ENCODE results near the gene MYOZ2. TPM values are rescaled to one million over a fixed set of nuclear protein-coding genes. Genes with fewer than 3 reads are reported as not detected.
"Not testable (repeated sequence)": the region's sequence is repeated elsewhere in the genome, so short reads cannot be mapped to it uniquely, and the experiment has no call there.

MYOZ2 gene
- total RNA-seq, 1 experiment from 2014 or later: 1.6 TPM

- no peak overlapping the region for H3K4me3 ChIP-seq
- H3K27ac ChIP-seq: no peak overlapping the region
- H3K27me3 ChIP-seq: no peaks in the 10 kb centered on the region
- no peaks in the 10 kb centered on the region for H3K36me3 ChIP-seq
- no peaks in the 10 kb centered on the region for H3K9me3 ChIP-seq (replicated peaks)
- peaks cover 16% of the 10 kb centered on the region for H3K4me1 ChIP-seq
- DNase-seq: no peak
Measured at GRCh38 chr4:119142833-119143232, 7.2 kb downstream of the MYOZ2 start.

GRCh38 chr4:119143341-119143740, 7.7 kb downstream of the MYOZ2 start:
- not testable (repeated sequence) for H3K9me3 ChIP-seq (replicated peaks); H3K36me3 ChIP-seq; H3K4me3 ChIP-seq; H3K27me3 ChIP-seq; H3K27ac ChIP-seq
- H3K4me1 ChIP-seq: peaks cover 10% of the 10 kb centered on the region
- DNase-seq: peak; percentile 63 to 76

- H3K4me3 ChIP-seq: no peak overlapping the region
- H3K36me3 ChIP-seq: no peaks in the 10 kb centered on the region
- no peaks in the 10 kb centered on the region for H3K4me1 ChIP-seq
- no peak for DNase-seq
- H3K27me3 ChIP-seq: no peaks in the 10 kb centered on the region
- H3K9me3 ChIP-seq (replicated peaks): no peaks in the 10 kb centered on the region
- H3K27ac ChIP-seq: no peak overlapping the region
Measured at GRCh38 chr4:119149110-119149509, 13.5 kb downstream of the MYOZ2 start.

- no peak for DNase-seq
- no peaks in the 10 kb centered on the region for H3K27me3 ChIP-seq
- no peaks in the 10 kb centered on the region for H3K4me1 ChIP-seq
Measured at GRCh38 chr4:119151161-119151560, 15.5 kb downstream of the MYOZ2 start.

GRCh38 chr4:119152741-119153140, 17.1 kb downstream of the MYOZ2 start:
- Histone ChIP-seq H3K27ac (no peak overlapping the region), H3K9me3 (replicated peaks) (no peaks in the 10 kb centered on the region), H3K36me3 (no peaks in the 10 kb centered on the region), H3K4me1 (no peaks in the 10 kb centered on the region), H3K4me3 (no peak overlapping the region), H3K27me3 (no peaks in the 10 kb centered on the region)
- no peak for DNase-seq

More at GRCh38 chr4:119151161-119151560, 15.5 kb downstream of the MYOZ2 start:
- H3K4me3 ChIP-seq: no peak overlapping the region
- no peak overlapping the region for H3K27ac ChIP-seq
- H3K9me3 ChIP-seq (replicated peaks): no peaks in the 10 kb centered on the region
- no peaks in the 10 kb centered on the region for H3K36me3 ChIP-seq

- Histone ChIP-seq H3K27me3 (no peaks in the 10 kb centered on the region), H3K36me3 (no peaks in the 10 kb centered on the region), H3K4me1 (peaks cover 10% of the 10 kb centered on the region), H3K4me3 (no peak overlapping the region), H3K9me3 (replicated peaks) (no peaks in the 10 kb centered on the region), H3K27ac (no peak overlapping the region)
- DNase-seq: no peak
Measured at GRCh38 chr4:119162174-119162573, 26.5 kb downstream of the MYOZ2 start.

GRCh38 chr4:119165767-119166166, 30.1 kb downstream of the MYOZ2 start:
- no peak for DNase-seq
- Histone ChIP-seq H3K9me3 (replicated peaks) (0 out of 2 replicates have a peak, but pooled peaks cover 3% of the 10 kb centered on the region), H3K36me3 (no peaks in the 10 kb centered on the region), H3K4me1 (peaks cover 10% of the 10 kb centered on the region), H3K27me3 (no peaks in the 10 kb centered on the region), H3K4me3 (no peak overlapping the region), H3K27ac (no peak overlapping the region)

GRCh38 chr4:119170195-119170594, 34.6 kb downstream of the MYOZ2 start:
- no peaks in the 10 kb centered on the region for H3K36me3 ChIP-seq
- no peak overlapping the region for H3K4me3 ChIP-seq
- no peak for DNase-seq
- no peak overlapping the region for H3K27ac ChIP-seq
- H3K4me1 ChIP-seq: no peaks in the 10 kb centered on the region
- 0 out of 2 replicates have a peak, but pooled peaks cover 3% of the 10 kb centered on the region for H3K9me3 ChIP-seq (replicated peaks)
- H3K27me3 ChIP-seq: no peaks in the 10 kb centered on the region

- 0 out of 2 replicates have a peak, but pooled peaks cover 3% of the 10 kb centered on the region for H3K9me3 ChIP-seq (replicated peaks)
- H3K27ac ChIP-seq: no peak overlapping the region
- H3K36me3 ChIP-seq: no peaks in the 10 kb centered on the region
- DNase-seq: no peak
- no peak overlapping the region for H3K4me3 ChIP-seq
- no peaks in the 10 kb centered on the region for H3K27me3 ChIP-seq
- H3K4me1 ChIP-seq: no peaks in the 10 kb centered on the region
Measured at GRCh38 chr4:119172223-119172622, 36.6 kb downstream of the MYOZ2 start.

GRCh38 chr4:119173729-119174361, 38.2 kb downstream of the MYOZ2 start:
- not testable (repeated sequence) for H3K27me3 ChIP-seq; H3K27ac ChIP-seq; H3K4me3 ChIP-seq; H3K9me3 ChIP-seq (replicated peaks); H3K4me1 ChIP-seq; DNase-seq; H3K36me3 ChIP-seq

- Histone ChIP-seq H3K27me3 (no peaks in the 10 kb centered on the region), H3K4me1 (no peaks in the 10 kb centered on the region), H3K9me3 (replicated peaks) (no peaks in the 10 kb centered on the region; the same call in 1 of the 2 replicates), H3K36me3 (no peaks in the 10 kb centered on the region), H3K4me3 (no peak overlapping the region), H3K27ac (no peak overlapping the region)
- no peak for DNase-seq
Measured at GRCh38 chr4:119179011-119179410, 43.4 kb downstream of the MYOZ2 start.

- DNase-seq: no peak
Measured at GRCh38 chr4:119184128-119184527, 48.5 kb downstream of the MYOZ2 start.

GRCh38 chr4:119189638-119190037, 54.0 kb downstream of the MYOZ2 start:
- H3K4me1 ChIP-seq: 0 out of 2 replicates have a peak, but pooled peaks cover 4% of the 10 kb centered on the region
- H3K9me3 ChIP-seq (replicated peaks): no peaks in the 10 kb centered on the region
- no peak overlapping the region for H3K27ac ChIP-seq
- no peak overlapping the region for H3K4me3 ChIP-seq
- H3K27me3 ChIP-seq: no peaks in the 10 kb centered on the region
- DNase-seq: no peak
- H3K36me3 ChIP-seq: no peaks in the 10 kb centered on the region

More at GRCh38 chr4:119184128-119184527, 48.5 kb downstream of the MYOZ2 start:
- Histone ChIP-seq H3K36me3 (no peaks in the 10 kb centered on the region), H3K4me1 (no peaks in the 10 kb centered on the region), H3K27me3 (no peaks in the 10 kb centered on the region), H3K9me3 (replicated peaks) (no peaks in the 10 kb centered on the region; the same call in 1 of the 2 replicates), H3K4me3 (no peak overlapping the region), H3K27ac (no peak overlapping the region)

GRCh38 chr4:119190354-119190753, 54.7 kb downstream of the MYOZ2 start:
- H3K36me3 ChIP-seq: no peaks in the 10 kb centered on the region
- DNase-seq: no peak
- no peaks in the 10 kb centered on the region for H3K27me3 ChIP-seq
- no peak overlapping the region for H3K27ac ChIP-seq
- no peak overlapping the region for H3K4me3 ChIP-seq
- H3K4me1 ChIP-seq: 0 out of 2 replicates have a peak, but pooled peaks cover 4% of the 10 kb centered on the region
- H3K9me3 ChIP-seq (replicated peaks): no peaks in the 10 kb centered on the region

- Histone ChIP-seq H3K27me3 (no peaks in the 10 kb centered on the region), H3K9me3 (replicated peaks) (0 out of 2 replicates have a peak, but pooled peaks cover 3% of the 10 kb centered on the region), H3K36me3 (no peaks in the 10 kb centered on the region), H3K4me1 (0 out of 2 replicates have a peak, but pooled peaks cover 4% of the 10 kb centered on the region), H3K4me3 (no peak overlapping the region), H3K27ac (no peak overlapping the region)
- DNase-seq: no peak
Measured at GRCh38 chr4:119191505-119191904, 55.9 kb downstream of the MYOZ2 start.

- no peaks in the 10 kb centered on the region for H3K27me3 ChIP-seq
- no peaks in the 10 kb centered on the region for H3K4me1 ChIP-seq
- peaks cover 3% of the 10 kb centered on the region; the same call in 1 of the 2 replicates for H3K9me3 ChIP-seq (replicated peaks)
- no peaks in the 10 kb centered on the region for H3K36me3 ChIP-seq
- H3K4me3 ChIP-seq: peak overlapping the region; percentile 26; the same call in 1 of the 2 replicates
- no peak overlapping the region for H3K27ac ChIP-seq
- DNase-seq: peak in 1 of 2 experiments; percentile 13
Measured at GRCh38 chr4:119197772-119198212, 62.2 kb downstream of the MYOZ2 start.
